ENCODE results near the gene TMEM42. TPM values are rescaled to one million over a fixed set of nuclear protein-coding genes. Genes with fewer than 3 reads are reported as not detected.

TMEM42 gene
- total RNA-seq, 1 experiment from 2014 or later = 11.8 TPM

DNA sequence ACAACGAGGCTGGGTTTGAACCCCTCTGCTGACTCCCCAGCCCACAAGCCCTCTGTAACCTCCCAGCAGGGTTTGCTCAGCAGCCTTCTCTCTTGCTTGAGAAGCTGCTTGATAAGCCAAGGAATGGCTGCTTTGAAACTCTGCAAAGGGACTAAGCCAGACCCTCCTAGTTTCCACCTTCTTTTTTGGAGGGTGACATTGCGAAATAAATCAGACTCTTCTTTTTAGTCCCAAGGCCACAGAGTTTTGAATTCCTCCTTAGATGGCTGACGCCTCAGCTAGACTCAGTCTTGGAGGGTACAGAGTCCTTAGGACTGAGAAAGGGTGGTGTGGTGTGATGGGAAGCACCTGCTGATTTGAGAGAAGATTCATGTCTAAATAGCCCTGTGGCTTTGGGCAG, 13.9 kb downstream of the TMEM42 start:
- Histone ChIP-seq H2BK20ac (ENCODE audit: low read depth, low read length, poor library complexity, severe bottlenecking) (no peak overlapping the region), H3K27me3 (ENCODE audit: insufficient read depth, low read length) (no peaks in the 10 kb centered on the region), H4K20me1 (ENCODE audit: control insufficient read depth, insufficient read depth, insufficient read length) (no peaks in the 10 kb centered on the region), H3K9me3 (ENCODE audit: control insufficient read depth, low read depth, low read length) (no peaks in the 10 kb centered on the region), H2BK5ac (ENCODE audit: insufficient read length, low read length) (no peak overlapping the region), H4K8ac (replicated peaks; ENCODE audit: insufficient read length, low read depth, low read length) (no peak overlapping the region), H3K79me1 (ENCODE audit: insufficient read depth, low read depth, low read length, poor library complexity, severe bottlenecking) (no peaks in the 10 kb centered on the region), H3K56ac (ENCODE audit: insufficient read length, low read depth, low read length) (no peak overlapping the region), H3K18ac (ENCODE audit: insufficient read length, low read depth, low read length) (no peak overlapping the region), H3K9ac (ENCODE audit: extremely low read depth, insufficient read length, low read length) (no peak overlapping the region), H3K4me2 (ENCODE audit: insufficient read depth, insufficient read length, low read length) (no peak overlapping the region), H2BK15ac (ENCODE audit: low read depth, low read length) (no peak overlapping the region), H2BK120ac (ENCODE audit: low read depth, low read length, poor library complexity, severe bottlenecking) (no peak overlapping the region), H2AFZ (ENCODE audit: low read length) (no peak overlapping the region), H3T11ph (ENCODE audit: low read length) (no peak overlapping the region), H3K23ac (ENCODE audit: insufficient read length, low read depth, low read length) (no peak overlapping the region), H4K91ac (ENCODE audit: insufficient read length, low read depth, low read length) (no peak overlapping the region), H3K23me2 (ENCODE audit: insufficient read length, low read depth, low read length, poor library complexity, severe bottlenecking) (no peaks in the 10 kb centered on the region), H3K4ac (ENCODE audit: low read depth, low read length) (no peak overlapping the region), H3K27ac (ENCODE audit: insufficient read length, low read depth, low read length) (no peak overlapping the region), H4K5ac (ENCODE audit: insufficient read length, low read depth, low read length) (no peak overlapping the region), H3K79me2 (ENCODE audit: insufficient read depth, low read length) (no peaks in the 10 kb centered on the region), H3K14ac (ENCODE audit: insufficient read depth, low read length) (no peak overlapping the region), H2AK5ac (ENCODE audit: insufficient read length, low read length) (no peak overlapping the region), H3K4me1 (ENCODE audit: insufficient read depth, low read length) (no peaks in the 10 kb centered on the region), H2BK12ac (ENCODE audit: insufficient read length, low read depth, low read length) (no peak overlapping the region)
- Mint-ChIP-seq H3K9me3 (no peaks in the 10 kb centered on the region), H3K4me1 (peaks cover 0 to 3% of the 10 kb centered on the region in 2 experiments; a peak in 1 of 4 replicates), H3K27me3 (ENCODE audit: low read depth) (peaks cover 1% of the 10 kb centered on the region; the same call in 1 of the 2 replicates), H3K27ac (no peak overlapping the region), H3K36me3 (ENCODE audit: insufficient read depth in 1 of 3, low read depth in 3 of 3) (no peaks in the 10 kb centered on the region), H3K4me3 (no peak overlapping the region)
- WGBS (ENCODE audit: extremely low coverage, insufficient read length, low lambda C conversion rate) = no CpG with 5 or more reads among the region's 3 CpGs
- no peak for DNase-seq
- TF ChIP-seq, protein P1, sequence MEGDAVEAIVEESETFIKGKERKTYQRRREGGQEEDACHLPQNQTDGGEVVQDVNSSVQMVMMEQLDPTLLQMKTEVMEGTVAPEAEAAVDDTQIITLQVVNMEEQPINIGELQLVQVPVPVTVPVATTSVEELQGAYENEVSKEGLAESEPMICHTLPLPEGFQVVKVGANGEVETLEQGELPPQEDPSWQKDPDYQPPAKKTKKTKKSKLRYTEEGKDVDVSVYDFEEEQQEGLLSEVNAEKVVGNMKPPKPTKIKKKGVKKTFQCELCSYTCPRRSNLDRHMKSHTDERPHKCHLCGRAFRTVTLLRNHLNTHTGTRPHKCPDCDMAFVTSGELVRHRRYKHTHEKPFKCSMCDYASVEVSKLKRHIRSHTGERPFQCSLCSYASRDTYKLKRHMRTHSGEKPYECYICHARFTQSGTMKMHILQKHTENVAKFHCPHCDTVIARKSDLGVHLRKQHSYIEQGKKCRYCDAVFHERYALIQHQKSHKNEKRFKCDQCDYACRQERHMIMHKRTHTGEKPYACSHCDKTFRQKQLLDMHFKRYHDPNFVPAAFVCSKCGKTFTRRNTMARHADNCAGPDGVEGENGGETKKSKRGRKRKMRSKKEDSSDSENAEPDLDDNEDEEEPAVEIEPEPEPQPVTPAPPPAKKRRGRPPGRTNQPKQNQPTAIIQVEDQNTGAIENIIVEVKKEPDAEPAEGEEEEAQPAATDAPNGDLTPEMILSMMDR (conservative IDR thresholded peaks at IDR 0.05) = no peak
